K562 (cell line): ENCODE data around the gene FMO2. TPM values are rescaled to one million over a fixed set of nuclear protein-coding genes. Genes with fewer than 3 reads are reported as not detected.

Experiments used
- ATAC-seq: fragments of 200-7000 bp; cut with Tn5 transposase; 3 replicates; pipeline ENCODE4 v1.9.1; 2020; ENCODE audit warnings: moderate library complexity
- BruUV-seq: library from RNA; stranded (reverse); fragments of 400-500 nt; replicated peaks from 2 replicates; lab custom pipeline; 2021; lab: Mats Ljungman, UMichigan
- CTCF ChIA-PET: fragments of 300-600 bp; formaldehyde crosslinking; extraction: SDS; loops from one replicate; lab custom pipeline; 2021; ENCODE audit warnings: low intra/inter-chr PET ratio; lab: Yijun Ruan, JAX
- POLR2A ChIA-PET: fragments of 300-600, 350-650 bp; sonication (Branson Sonifier 250); formaldehyde crosslinking; extraction: SDS; loops from one replicate; lab custom pipeline; 2021; ENCODE audit warnings: antibody characterized with exemption, inconsistent platforms; lab: Yijun Ruan, JAX
- DNase-seq, 4 experiments: peaks; one replicate each; pipeline versions ENCODE4 v3.0.0 to v3.0.0-alpha.2; 2011 to 2018; ENCODE audit warnings: low spot score in 3 of 4, mixed read lengths in 3 of 4; ENCODE audit errors: extremely low read depth in 1 of 4
- FAIRE-seq: peaks from 2 replicates; lab custom pipeline; 2011; peaks lifted over from hg19 to GRCh38; lab: Jason Lieb, UNC
- H2AFZ ChIP-seq: 2 replicates; pipeline ENCODE4 v1.6.0; 2011; ENCODE audit warnings: low read depth, low read length, control low read depth, inconsistent platforms
- H3K27ac ChIP-seq: fragments of 200-600 bp; 3 replicates; pipeline ENCODE4 v1.8.0; 2011; ENCODE audit warnings: low read depth, mild to moderate bottlenecking, control low read depth, inconsistent platforms, low read length, moderate library complexity, mixed read lengths; ENCODE audit errors: extremely low read depth
- H3K27me3 ChIP-seq, 2 experiments: fragments of 300-600 bp in 1 of 2; 2 replicates in 1 of 2; 3 replicates in 1 of 2; pipeline versions ENCODE4 v1.6.0 to v1.8.0; 2011; ENCODE audit warnings: inconsistent platforms in 2 of 2, low read length in 2 of 2, mild to moderate bottlenecking in 1 of 2, mixed read lengths in 1 of 2, moderate library complexity in 1 of 2; ENCODE audit not compliant: control insufficient read depth in 2 of 2, insufficient read depth in 2 of 2
- H3K36me3 ChIP-seq: fragments of 300-600 bp; 3 replicates; pipeline ENCODE4 v1.8.0; 2011; ENCODE audit warnings: mild to moderate bottlenecking, low read length, inconsistent platforms; ENCODE audit not compliant: control insufficient read depth, insufficient read depth
- H3K4me1 ChIP-seq, 2 experiments: fragments of 200-600 bp in 1 of 2; replicated peaks in 1 of 2; 2 replicates in 1 of 2; 3 replicates in 1 of 2; pipeline versions ENCODE4 v1.5.1 to v1.8.0; 2011; ENCODE audit warnings: inconsistent platforms in 2 of 2, low read length in 2 of 2, mild to moderate bottlenecking in 1 of 2, mixed read lengths in 1 of 2, moderate library complexity in 1 of 2; ENCODE audit not compliant: control insufficient read depth in 2 of 2, insufficient read depth in 2 of 2
- H3K4me2 ChIP-seq: 2 replicates; pipeline ENCODE4 v1.6.1; 2011; ENCODE audit warnings: low read length, control low read depth, inconsistent platforms, mixed read lengths; ENCODE audit not compliant: insufficient read depth
- H3K4me3 ChIP-seq: fragments of 200-600 bp; sonication (generic), shearing (Covaris generic); 2 replicates; pipeline ENCODE4 v1.5.1; 2016; ENCODE audit warnings: control low read depth, inconsistent platforms
- H3K79me2 ChIP-seq: fragments of 200-600 bp; 3 replicates; pipeline ENCODE4 v1.8.0; 2011; ENCODE audit warnings: low read length, inconsistent platforms; ENCODE audit not compliant: control insufficient read depth, insufficient read depth
- H3K9ac ChIP-seq, 2 experiments: 2 replicates each; pipeline versions ENCODE4 v1.6.0 to v1.6.1; 2011; ENCODE audit warnings: low read depth in 2 of 2, low read length in 2 of 2, control low read depth in 1 of 2, inconsistent platforms in 1 of 2, mild to moderate bottlenecking in 1 of 2, mixed read lengths in 1 of 2; ENCODE audit not compliant: insufficient read depth in 1 of 2
- H3K9me1 ChIP-seq: one replicate; pipeline ENCODE4 v1.6.0; 2011; ENCODE audit warnings: inconsistent platforms, mild to moderate bottlenecking, low read length, moderate library complexity; ENCODE audit not compliant: control insufficient read depth, insufficient read depth
- H3K9me3 ChIP-seq: replicated peaks from 2 replicates; pipeline ENCODE4 v1.5.1; 2011; ENCODE audit warnings: low read depth, low read length, inconsistent platforms; ENCODE audit not compliant: control insufficient read depth, insufficient read depth
- H4K20me1 ChIP-seq: replicated peaks from 2 replicates; pipeline ENCODE4 v1.6.1; 2011; ENCODE audit warnings: low read length, inconsistent platforms, mixed read lengths; ENCODE audit not compliant: control insufficient read depth, insufficient read depth
- ARNT ChIP-seq, 2 experiments: fragments of 450-650 bp; IDR thresholded peaks; 2 replicates each; pipeline ENCODE4 v1.6.1; 2016; ENCODE audit warnings: mild to moderate bottlenecking in 1 of 2
- BMI1 ChIP-seq: fragments of 150-350 bp; IDR thresholded peaks from 2 replicates; pipeline ENCODE4 v1.6.1; 2014; ENCODE audit warnings: low read length
- E2F4 ChIP-seq: sonication (generic); formaldehyde crosslinking; IDR thresholded peaks from 2 replicates; pipeline ENCODE4 v1.8.0; 2022; ENCODE audit warnings: mild to moderate bottlenecking, low read depth, missing genetic modification reagents
- FOXP4 ChIP-seq: sonication (generic); formaldehyde crosslinking; IDR thresholded peaks from 2 replicates; pipeline ENCODE4 v1.8.0; 2022; ENCODE audit warnings: mild to moderate bottlenecking, missing genetic modification reagents, borderline replicate concordance
- HLTF ChIP-seq: fragments of 450-650 bp; IDR thresholded peaks from 2 replicates; pipeline ENCODE4 v1.6.1; 2016
- POLR2AphosphoS2 ChIP-seq: IDR thresholded peaks from 2 replicates; pipeline ENCODE4 v1.6.1; 2012; ENCODE audit warnings: low read length, improper control_type of control experiment
- U2AF2 ChIP-seq: fragments of 200-400 bp; formaldehyde crosslinking; optimal IDR thresholded peaks from 2 replicates; pipeline ENCODE3; 2017; ENCODE audit warnings: low read depth, mild to moderate bottlenecking, low read length
- ZNF395 ChIP-seq: fragments of 200-800 bp; sonication (Bioruptor generic); IDR thresholded peaks from 2 replicates; pipeline ENCODE4 v1.6.1; 2017; ENCODE audit warnings: missing genetic modification characterization, missing compliant biosample characterization
- ZNF668 ChIP-seq: fragments of 250-450 bp; sonication (Bioruptor Pico); IDR thresholded peaks from 2 replicates; pipeline ENCODE4 v1.8.0; 2022; ENCODE audit warnings: mild to moderate bottlenecking, inconsistent platforms
- ZNF699 ChIP-seq: fragments of 250-450 bp; sonication (Bioruptor Pico); IDR thresholded peaks from 2 replicates; pipeline ENCODE4 v1.8.0; 2021; ENCODE audit warnings: mild to moderate bottlenecking, moderate library complexity; ENCODE audit not compliant: insufficient replicate concordance
- WGBS: fragments of 100-300 bp; shearing (Covaris generic); methylation state at CpG from one replicate; pipeline ENCODE4 v1.1.6; 2016; ENCODE audit warnings: low coverage, mixed read lengths; ENCODE audit not compliant: insufficient coverage; ENCODE audit errors: missing lambda C conversion rate; 5-methylcytosine and 5-hydroxymethylcytosine counted together
- in situ Hi-C: fragments of 300-500 bp; cut with MboI; formaldehyde crosslinking; loops from 4 replicates; pipeline ENCODE4 v1.15.0; 2018; ENCODE audit warnings: inconsistent platforms, mixed read lengths
- intact Hi-C: fragments of 100-400 bp; cut with micrococcal nuclease; formaldehyde crosslinking; loops from 2 replicates; pipeline ENCODE4 v1.14.2; 2022
- polyA plus RNA-seq, 8 experiments: library from polyadenylated mRNA; depleted of rRNA in 4 of 8; stranded (reverse) in 5 of 8; unstranded in 3 of 8; fragments of >200 nt; fragmentation: Nextera tagmentation in 2 of 8; fragmentation: Illumina TruSeq in 1 of 8; extraction: Ambion mirVana in 2 of 8; extraction: Trizol in 1 of 8; gene quantifications; 2 replicates each; pipeline versions ENCODE4 v1.2.1 to v1.2.3, GENCODE V29; 2011 to 2014; ENCODE audit warnings: inconsistent platforms in 1 of 8, missing spikeins in 1 of 8
- total RNA-seq, 7 experiments: library from RNA; depleted of rRNA in 6 of 7; stranded (reverse); fragments of >200 nt in 6 of 7; fragmentation: Illumina TruSeq in 2 of 7; extraction: Trizol in 2 of 7; gene quantifications; 2 replicates each; pipeline versions ENCODE4 v1.2.1 to v1.2.3, GENCODE V29; 2011 to 2021; ENCODE audit warnings: low replicate concordance in 1 of 7
- TF ChIP-seq, protein P1 (sequence below): IDR thresholded peaks from 3 replicates; pipeline ENCODE4 v1.6.1; 2011; ENCODE audit warnings: borderline replicate concordance, mild to moderate bottlenecking; ENCODE audit not compliant: insufficient read length, insufficient read depth

The FMO2 gene
- total and polyA plus RNA-seq, 9 of the 15 experiments (the other 6 are each of a cell fraction or from before 2014, with no cell fraction given), result not detected

GRCh38 chr1:171219346-171220080, 34.4 kb downstream of the FMO2 start (continued):
- TF ChIP-seq ZNF699 (CRISPR knock-in tag), result no peak
- TF ChIP-seq BMI1, result no peak
- no peak for TF ChIP-seq ZNF668 (CRISPR knock-in tag)
- no peak for TF ChIP-seq POLR2AphosphoS2
- TF ChIP-seq ARNT (IDR thresholded peaks at IDR 0.05), result no peak
- TF ChIP-seq, all 486 proteins: peak for 0

DNA sequence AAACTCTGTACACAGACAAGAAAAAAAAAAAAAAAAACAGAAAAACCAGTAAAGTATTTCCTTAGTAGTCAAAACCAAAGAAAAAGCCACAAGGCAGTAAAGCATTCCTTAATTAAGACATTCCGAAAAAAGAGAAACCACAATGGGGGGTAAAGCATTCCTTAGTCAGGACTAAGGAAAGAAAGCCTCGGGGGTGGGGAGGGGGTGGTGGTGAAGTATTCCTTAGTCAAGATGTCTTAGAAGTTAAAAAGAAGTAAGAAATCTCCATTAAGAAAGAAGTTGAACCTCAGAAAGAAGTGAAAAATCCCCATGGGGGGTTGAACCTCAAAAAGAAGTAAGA, 35.0 kb downstream of the FMO2 start:
- Histone ChIP-seq H3K27me3 (no peaks in the 10 kb centered on the region), H2AFZ (no peak overlapping the region), H4K20me1 (no peaks in the 10 kb centered on the region), H3K9me3 (no peaks in the 10 kb centered on the region), H3K4me3 (no peak overlapping the region), H3K36me3 (no peaks in the 10 kb centered on the region), H3K9me1 (no peaks in the 10 kb centered on the region), H3K79me2 (no peaks in the 10 kb centered on the region), H3K4me2 (no peak overlapping the region), H3K9ac (no peak overlapping the region), H3K27ac (no peak overlapping the region), H3K4me1 (no peaks in the 10 kb centered on the region)
- intact Hi-C loops (no loop called here), in situ Hi-C loops (no loop called here)
- ChIA-PET POLR2A (interaction anchor here (0.6 kb wide), 1 partner anchor 32 kb away, joined by 3 read pairs; no protein-coding TSS in a partner anchor), CTCF (no interaction called here)
- no TSS peak for BruUV-seq
- ATAC-seq (no peak), DNase-seq (no peak), FAIRE-seq (no peak)
- 0% methylated on average over 1 of the region's 2 CpGs for WGBS
- TF ChIP-seq U2AF2 (no peak), FOXP4 (CRISPR knock-in tag) (no peak), HLTF (no peak), ZNF395 (no peak), E2F4 (CRISPR knock-in tag) (no peak)
- TF ChIP-seq, protein P1, sequence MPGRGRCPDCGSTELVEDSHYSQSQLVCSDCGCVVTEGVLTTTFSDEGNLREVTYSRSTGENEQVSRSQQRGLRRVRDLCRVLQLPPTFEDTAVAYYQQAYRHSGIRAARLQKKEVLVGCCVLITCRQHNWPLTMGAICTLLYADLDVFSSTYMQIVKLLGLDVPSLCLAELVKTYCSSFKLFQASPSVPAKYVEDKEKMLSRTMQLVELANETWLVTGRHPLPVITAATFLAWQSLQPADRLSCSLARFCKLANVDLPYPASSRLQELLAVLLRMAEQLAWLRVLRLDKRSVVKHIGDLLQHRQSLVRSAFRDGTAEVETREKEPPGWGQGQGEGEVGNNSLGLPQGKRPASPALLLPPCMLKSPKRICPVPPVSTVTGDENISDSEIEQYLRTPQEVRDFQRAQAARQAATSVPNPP, result no peak
